K562 (cell line): Measurements from ENCODE around the gene EPHB3. TPM values are rescaled to one million over a fixed set of nuclear protein-coding genes. Genes with fewer than 3 reads are reported as not detected.

Source experiments
- ATAC-seq: fragments of 200-7000 bp; cut with Tn5 transposase; 3 replicates; pipeline ENCODE4 v1.9.1; 2020; ENCODE audit warnings: moderate library complexity
- BruUV-seq: library from RNA; stranded (reverse); fragments of 400-500 nt; replicated peaks from 2 replicates; lab custom pipeline; 2021; lab: Mats Ljungman, UMichigan
- CTCF ChIA-PET: fragments of 300-600 bp; formaldehyde crosslinking; extraction: SDS; loops from one replicate; lab custom pipeline; 2021; ENCODE audit warnings: low intra/inter-chr PET ratio; lab: Yijun Ruan, JAX
- POLR2A ChIA-PET: fragments of 300-600, 350-650 bp; sonication (Branson Sonifier 250); formaldehyde crosslinking; extraction: SDS; loops from one replicate; lab custom pipeline; 2021; ENCODE audit warnings: antibody characterized with exemption, inconsistent platforms; lab: Yijun Ruan, JAX
- DNase-seq, 4 experiments: peaks; one replicate each; pipeline versions ENCODE4 v3.0.0 to v3.0.0-alpha.2; 2011 to 2018; ENCODE audit warnings: low spot score in 3 of 4, mixed read lengths in 3 of 4; ENCODE audit errors: extremely low read depth in 1 of 4
- FAIRE-seq: peaks from 2 replicates; lab custom pipeline; 2011; peaks lifted over from hg19 to GRCh38; lab: Jason Lieb, UNC
- H2AFZ ChIP-seq: 2 replicates; pipeline ENCODE4 v1.6.0; 2011; ENCODE audit warnings: low read depth, low read length, control low read depth, inconsistent platforms
- H3K27ac ChIP-seq: fragments of 200-600 bp; 3 replicates; pipeline ENCODE4 v1.8.0; 2011; ENCODE audit warnings: low read depth, mild to moderate bottlenecking, control low read depth, inconsistent platforms, low read length, moderate library complexity, mixed read lengths; ENCODE audit errors: extremely low read depth
- H3K27me3 ChIP-seq, 2 experiments: fragments of 300-600 bp in 1 of 2; 2 replicates in 1 of 2; 3 replicates in 1 of 2; pipeline versions ENCODE4 v1.6.0 to v1.8.0; 2011; ENCODE audit warnings: inconsistent platforms in 2 of 2, low read length in 2 of 2, mild to moderate bottlenecking in 1 of 2, mixed read lengths in 1 of 2, moderate library complexity in 1 of 2; ENCODE audit not compliant: control insufficient read depth in 2 of 2, insufficient read depth in 2 of 2
- H3K36me3 ChIP-seq: fragments of 300-600 bp; 3 replicates; pipeline ENCODE4 v1.8.0; 2011; ENCODE audit warnings: mild to moderate bottlenecking, low read length, inconsistent platforms; ENCODE audit not compliant: control insufficient read depth, insufficient read depth
- H3K4me1 ChIP-seq, 2 experiments: fragments of 200-600 bp in 1 of 2; replicated peaks in 1 of 2; 2 replicates in 1 of 2; 3 replicates in 1 of 2; pipeline versions ENCODE4 v1.5.1 to v1.8.0; 2011; ENCODE audit warnings: inconsistent platforms in 2 of 2, low read length in 2 of 2, mild to moderate bottlenecking in 1 of 2, mixed read lengths in 1 of 2, moderate library complexity in 1 of 2; ENCODE audit not compliant: control insufficient read depth in 2 of 2, insufficient read depth in 2 of 2
- H3K4me2 ChIP-seq: 2 replicates; pipeline ENCODE4 v1.6.1; 2011; ENCODE audit warnings: low read length, control low read depth, inconsistent platforms, mixed read lengths; ENCODE audit not compliant: insufficient read depth
- H3K4me3 ChIP-seq: fragments of 200-600 bp; sonication (generic), shearing (Covaris generic); 2 replicates; pipeline ENCODE4 v1.5.1; 2016; ENCODE audit warnings: control low read depth, inconsistent platforms
- H3K79me2 ChIP-seq: fragments of 200-600 bp; 3 replicates; pipeline ENCODE4 v1.8.0; 2011; ENCODE audit warnings: low read length, inconsistent platforms; ENCODE audit not compliant: control insufficient read depth, insufficient read depth
- H3K9ac ChIP-seq, 2 experiments: 2 replicates each; pipeline versions ENCODE4 v1.6.0 to v1.6.1; 2011; ENCODE audit warnings: low read depth in 2 of 2, low read length in 2 of 2, control low read depth in 1 of 2, inconsistent platforms in 1 of 2, mild to moderate bottlenecking in 1 of 2, mixed read lengths in 1 of 2; ENCODE audit not compliant: insufficient read depth in 1 of 2
- H3K9me1 ChIP-seq: one replicate; pipeline ENCODE4 v1.6.0; 2011; ENCODE audit warnings: inconsistent platforms, mild to moderate bottlenecking, low read length, moderate library complexity; ENCODE audit not compliant: control insufficient read depth, insufficient read depth
- H3K9me3 ChIP-seq: replicated peaks from 2 replicates; pipeline ENCODE4 v1.5.1; 2011; ENCODE audit warnings: low read depth, low read length, inconsistent platforms; ENCODE audit not compliant: control insufficient read depth, insufficient read depth
- H4K20me1 ChIP-seq: replicated peaks from 2 replicates; pipeline ENCODE4 v1.6.1; 2011; ENCODE audit warnings: low read length, inconsistent platforms, mixed read lengths; ENCODE audit not compliant: control insufficient read depth, insufficient read depth
- BDP1 ChIP-seq: IDR thresholded peaks from 3 replicates; pipeline ENCODE4 v1.6.1; 2011; ENCODE audit not compliant: insufficient read length, insufficient read depth
- BRCA1 ChIP-seq, 2 experiments: fragments of 450-650 bp in 1 of 2; sonication (generic) in 1 of 2; formaldehyde crosslinking in 1 of 2; IDR thresholded peaks; 2 replicates each; pipeline versions ENCODE4 v1.5.0 to v1.6.1; 2017 to 2020; ENCODE audit warnings: mild to moderate bottlenecking in 1 of 2, missing genetic modification reagents in 1 of 2
- CC2D1A ChIP-seq: fragments of 450-650 bp; IDR thresholded peaks from 2 replicates; pipeline ENCODE4 v1.6.1; 2017; ENCODE audit warnings: mild to moderate bottlenecking
- NR2C1 ChIP-seq, 2 experiments: fragments of 450-650 bp; IDR thresholded peaks; 2 replicates each; pipeline ENCODE4 v1.6.1; 2017; ENCODE audit warnings: mild to moderate bottlenecking in 2 of 2, antibody characterized with exemption in 1 of 2, inconsistent platforms in 1 of 2, missing compliant biosample characterization in 1 of 2, missing genetic modification characterization in 1 of 2
- PRPF4 ChIP-seq: fragments of 200-400 bp; formaldehyde crosslinking; IDR thresholded peaks from one replicate; pipeline ENCODE4 v1.6.1; 2017; ENCODE audit warnings: low read length, low read depth, mild to moderate bottlenecking; ENCODE audit not compliant: insufficient read depth, poor library complexity, severe bottlenecking
- RBM25 ChIP-seq: fragments of 200-400 bp; formaldehyde crosslinking; IDR thresholded peaks from 2 replicates; pipeline ENCODE4 v1.6.1; 2018; ENCODE audit warnings: low read length, low read depth, moderate library complexity; ENCODE audit not compliant: severe bottlenecking
- TARDBP ChIP-seq: fragments of 450-650 bp; IDR thresholded peaks from 2 replicates; pipeline ENCODE4 v1.6.1; 2016
- U2AF2 ChIP-seq: fragments of 200-400 bp; formaldehyde crosslinking; optimal IDR thresholded peaks from 2 replicates; pipeline ENCODE3; 2017; ENCODE audit warnings: low read depth, mild to moderate bottlenecking, low read length
- ZFP36 ChIP-seq: fragments of 150-350 bp; IDR thresholded peaks from 2 replicates; pipeline ENCODE4 v1.6.1; 2018; ENCODE audit warnings: low read length, low read depth; ENCODE audit not compliant: partially characterized antibody
- ZNF143 ChIP-seq: sonication (generic); formaldehyde crosslinking; IDR thresholded peaks from 2 replicates; pipeline ENCODE4 v1.9.0; 2022; ENCODE audit warnings: mild to moderate bottlenecking, missing genetic modification reagents
- ZNF324 ChIP-seq: fragments of 250-450 bp; sonication (Bioruptor Pico); IDR thresholded peaks from 2 replicates; pipeline ENCODE4 v1.4.0; 2020; ENCODE audit warnings: mild to moderate bottlenecking
- ZNF436 ChIP-seq: fragments of 250-450, 450-650 bp; sonication (Bioruptor Pico); formaldehyde crosslinking; IDR thresholded peaks from 2 replicates; pipeline ENCODE4 v1.7.0; 2020; ENCODE audit warnings: mild to moderate bottlenecking
- ZNF445 ChIP-seq: fragments of 250-450 bp; sonication (Bioruptor Pico); IDR thresholded peaks from 2 replicates; pipeline ENCODE4 v1.4.0; 2020; ENCODE audit warnings: low read depth, mild to moderate bottlenecking, moderate library complexity
- WGBS: fragments of 100-300 bp; shearing (Covaris generic); methylation state at CpG from one replicate; pipeline ENCODE4 v1.1.6; 2016; ENCODE audit warnings: low coverage, mixed read lengths; ENCODE audit not compliant: insufficient coverage; ENCODE audit errors: missing lambda C conversion rate; 5-methylcytosine and 5-hydroxymethylcytosine counted together
- in situ Hi-C: fragments of 300-500 bp; cut with MboI; formaldehyde crosslinking; loops from 4 replicates; pipeline ENCODE4 v1.15.0; 2018; ENCODE audit warnings: inconsistent platforms, mixed read lengths
- intact Hi-C: fragments of 100-400 bp; cut with micrococcal nuclease; formaldehyde crosslinking; loops from 2 replicates; pipeline ENCODE4 v1.14.2; 2022
- polyA plus RNA-seq, 8 experiments: library from polyadenylated mRNA; depleted of rRNA in 4 of 8; stranded (reverse) in 5 of 8; unstranded in 3 of 8; fragments of >200 nt; fragmentation: Nextera tagmentation in 2 of 8; fragmentation: Illumina TruSeq in 1 of 8; extraction: Ambion mirVana in 2 of 8; extraction: Trizol in 1 of 8; gene quantifications; 2 replicates each; pipeline versions ENCODE4 v1.2.1 to v1.2.3, GENCODE V29; 2011 to 2014; ENCODE audit warnings: inconsistent platforms in 1 of 8, missing spikeins in 1 of 8
- total RNA-seq, 7 experiments: library from RNA; depleted of rRNA in 6 of 7; stranded (reverse); fragments of >200 nt in 6 of 7; fragmentation: Illumina TruSeq in 2 of 7; extraction: Trizol in 2 of 7; gene quantifications; 2 replicates each; pipeline versions ENCODE4 v1.2.1 to v1.2.3, GENCODE V29; 2011 to 2021; ENCODE audit warnings: low replicate concordance in 1 of 7
- TF ChIP-seq, protein P1 (sequence below): fragments of 250-450 bp; sonication (Bioruptor Pico); IDR thresholded peaks from 2 replicates; pipeline ENCODE4 v1.8.0; 2021; ENCODE audit warnings: moderate library complexity, mild to moderate bottlenecking, inconsistent platforms
- TF ChIP-seq, protein P2 (sequence below): fragments of 450-650 bp; IDR thresholded peaks from 2 replicates; pipeline ENCODE4 v1.6.1; 2018; ENCODE audit not compliant: partially characterized antibody
- TF ChIP-seq, protein P3 (sequence below): sonication (generic); IDR thresholded peaks from 2 replicates; pipeline ENCODE4 v1.6.1; 2016
- TF ChIP-seq, protein P4 (sequence below), 2 experiments: fragments of 450-650 bp; conservative IDR thresholded peaks; 2 replicates each; pipeline ENCODE4 v1.6.1; 2017; ENCODE audit warnings: mild to moderate bottlenecking in 2 of 2, moderate library complexity in 2 of 2

Gene EPHB3
- total and polyA plus RNA-seq, 9 of the 15 experiments (the other 6 are each of a cell fraction or from before 2014, with no cell fraction given), result not detected

DNA sequence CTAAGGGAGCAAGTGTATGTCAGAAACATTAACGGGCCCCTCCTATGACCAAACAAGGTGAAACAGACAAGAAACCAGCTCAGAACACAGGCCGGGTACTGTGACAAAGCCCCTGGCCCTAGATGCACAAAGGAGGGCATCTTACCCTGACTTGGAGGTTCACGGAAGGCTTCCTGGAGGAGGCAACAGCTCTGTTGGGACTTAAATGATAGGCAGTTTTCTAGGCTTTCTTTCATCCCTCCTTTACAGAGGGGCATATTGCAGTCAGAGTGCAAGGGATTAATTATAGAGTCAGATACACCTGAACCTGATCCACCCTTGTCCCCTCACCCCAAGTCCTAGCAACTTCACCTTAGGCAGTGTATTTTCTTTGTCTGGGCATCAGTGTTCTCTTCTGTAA is 8.4 kb downstream of the EPHB3 start:
- ATAC-seq (no peak), DNase-seq (no peak), FAIRE-seq (no peak)
- Histone ChIP-seq H3K9me3 (no peaks in the 10 kb centered on the region), H3K79me2 (no peaks in the 10 kb centered on the region), H3K4me3 (no peak overlapping the region), H3K27ac (no peak overlapping the region), H2AFZ (no peak overlapping the region), H3K27me3 (peaks cover 62 to 97% of the 10 kb centered on the region in 2 experiments), H3K36me3 (no peaks in the 10 kb centered on the region), H3K4me2 (no peak overlapping the region), H4K20me1 (peaks cover 7% of the 10 kb centered on the region), H3K9ac (no peak overlapping the region), H3K4me1 (peaks cover 0 to 14% of the 10 kb centered on the region in 2 experiments; a peak in 2 of 5 replicates), H3K9me1 (no peaks in the 10 kb centered on the region)
- ChIA-PET CTCF (no interaction called here), POLR2A (no interaction called here)
- in situ Hi-C loops, result no loop called here
- BruUV-seq, result no TSS peak
- WGBS, result 0% methylated on average over 3 of the region's 3 CpGs
- intact Hi-C loops, result no loop called here
- TF ChIP-seq ZFP36 (peak; percentile 93), U2AF2 (no peak), PRPF4 (no peak), CC2D1A (no peak), BDP1 (no peak), ZNF143 (CRISPR knock-in tag) (no peak), TARDBP (no peak), ZNF436 (CRISPR knock-in tag) (0 out of 2 replicates have a peak, but pooled peaks have one; percentile 58), NR2C1 (IDR thresholded peaks at IDR 0.05) (no peak), NR2C1 (tag; IDR thresholded peaks at IDR 0.05) (no peak), RBM25 (peak; percentile 52), BRCA1 (IDR thresholded peaks at IDR 0.05) (no peak), BRCA1 (CRISPR knock-in tag; IDR thresholded peaks at IDR 0.05) (no peak), ZNF445 (CRISPR knock-in tag) (no peak), ZNF324 (no peak)
- TF ChIP-seq, protein P1, sequence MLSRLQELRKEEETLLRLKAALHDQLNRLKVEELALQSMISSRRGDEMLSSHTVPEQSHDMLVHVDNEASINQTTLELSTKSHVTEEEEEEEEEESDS (CRISPR knock-in tag), result no peak
- TF ChIP-seq, protein P2, sequence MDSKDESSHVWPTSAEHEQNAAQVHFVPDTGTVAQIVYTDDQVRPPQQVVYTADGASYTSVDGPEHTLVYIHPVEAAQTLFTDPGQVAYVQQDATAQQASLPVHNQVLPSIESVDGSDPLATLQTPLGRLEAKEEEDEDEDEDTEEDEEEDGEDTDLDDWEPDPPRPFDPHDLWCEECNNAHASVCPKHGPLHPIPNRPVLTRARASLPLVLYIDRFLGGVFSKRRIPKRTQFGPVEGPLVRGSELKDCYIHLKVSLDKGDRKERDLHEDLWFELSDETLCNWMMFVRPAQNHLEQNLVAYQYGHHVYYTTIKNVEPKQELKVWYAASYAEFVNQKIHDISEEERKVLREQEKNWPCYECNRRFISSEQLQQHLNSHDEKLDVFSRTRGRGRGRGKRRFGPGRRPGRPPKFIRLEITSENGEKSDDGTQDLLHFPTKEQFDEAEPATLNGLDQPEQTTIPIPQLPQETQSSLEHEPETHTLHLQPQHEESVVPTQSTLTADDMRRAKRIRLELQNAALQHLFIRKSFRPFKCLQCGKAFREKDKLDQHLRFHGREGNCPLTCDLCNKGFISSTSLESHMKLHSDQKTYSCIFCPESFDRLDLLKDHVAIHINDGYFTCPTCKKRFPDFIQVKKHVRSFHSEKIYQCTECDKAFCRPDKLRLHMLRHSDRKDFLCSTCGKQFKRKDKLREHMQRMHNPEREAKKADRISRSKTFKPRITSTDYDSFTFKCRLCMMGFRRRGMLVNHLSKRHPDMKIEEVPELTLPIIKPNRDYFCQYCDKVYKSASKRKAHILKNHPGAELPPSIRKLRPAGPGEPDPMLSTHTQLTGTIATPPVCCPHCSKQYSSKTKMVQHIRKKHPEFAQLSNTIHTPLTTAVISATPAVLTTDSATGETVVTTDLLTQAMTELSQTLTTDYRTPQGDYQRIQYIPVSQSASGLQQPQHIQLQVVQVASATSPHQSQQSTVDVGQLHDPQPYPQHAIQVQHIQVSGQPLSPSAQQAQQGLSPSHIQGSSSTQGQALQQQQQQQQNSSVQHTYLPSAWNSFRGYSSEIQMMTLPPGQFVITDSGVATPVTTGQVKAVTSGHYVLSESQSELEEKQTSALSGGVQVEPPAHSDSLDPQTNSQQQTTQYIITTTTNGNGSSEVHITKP, result no peak
- TF ChIP-seq, protein P3, sequence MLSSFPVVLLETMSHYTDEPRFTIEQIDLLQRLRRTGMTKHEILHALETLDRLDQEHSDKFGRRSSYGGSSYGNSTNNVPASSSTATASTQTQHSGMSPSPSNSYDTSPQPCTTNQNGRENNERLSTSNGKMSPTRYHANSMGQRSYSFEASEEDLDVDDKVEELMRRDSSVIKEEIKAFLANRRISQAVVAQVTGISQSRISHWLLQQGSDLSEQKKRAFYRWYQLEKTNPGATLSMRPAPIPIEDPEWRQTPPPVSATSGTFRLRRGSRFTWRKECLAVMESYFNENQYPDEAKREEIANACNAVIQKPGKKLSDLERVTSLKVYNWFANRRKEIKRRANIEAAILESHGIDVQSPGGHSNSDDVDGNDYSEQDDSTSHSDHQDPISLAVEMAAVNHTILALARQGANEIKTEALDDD, result no peak
- TF ChIP-seq, protein P4, sequence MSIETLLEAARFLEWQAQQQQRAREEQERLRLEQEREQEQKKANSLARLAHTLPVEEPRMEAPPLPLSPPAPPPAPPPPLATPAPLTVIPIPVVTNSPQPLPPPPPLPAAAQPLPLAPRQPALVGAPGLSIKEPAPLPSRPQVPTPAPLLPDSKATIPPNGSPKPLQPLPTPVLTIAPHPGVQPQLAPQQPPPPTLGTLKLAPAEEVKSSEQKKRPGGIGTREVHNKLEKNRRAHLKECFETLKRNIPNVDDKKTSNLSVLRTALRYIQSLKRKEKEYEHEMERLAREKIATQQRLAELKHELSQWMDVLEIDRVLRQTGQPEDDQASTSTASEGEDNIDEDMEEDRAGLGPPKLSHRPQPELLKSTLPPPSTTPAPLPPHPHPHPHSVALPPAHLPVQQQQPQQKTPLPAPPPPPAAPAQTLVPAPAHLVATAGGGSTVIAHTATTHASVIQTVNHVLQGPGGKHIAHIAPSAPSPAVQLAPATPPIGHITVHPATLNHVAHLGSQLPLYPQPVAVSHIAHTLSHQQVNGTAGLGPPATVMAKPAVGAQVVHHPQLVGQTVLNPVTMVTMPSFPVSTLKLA (conservative IDR thresholded peaks at IDR 0.05), result no peak
